Astrocyte (in vitro differentiated cells and primary cell): ENCODE results near the gene CHRNB4. TPM values are rescaled to one million over a fixed set of nuclear protein-coding genes. Genes with fewer than 3 reads are reported as not detected.

Experiments
- DNase-seq: peaks from one replicate; pipeline ENCODE4 v3.0.0-alpha.2; 2010; ENCODE audit warnings: low read depth
- FAIRE-seq: peaks from 2 replicates; lab custom pipeline; 2011; peaks lifted over from hg19 to GRCh38; lab: Jason Lieb, UNC
- H2AFZ ChIP-seq: 2 replicates; pipeline ENCODE4 v1.6.0; 2012; ENCODE audit warnings: low read depth, low read length, inconsistent platforms
- H3K27ac ChIP-seq: 2 replicates; pipeline ENCODE4 v1.5.1; 2011; ENCODE audit warnings: low read depth, low read length, inconsistent platforms
- H3K27me3 ChIP-seq: 2 replicates; pipeline ENCODE4 v1.6.0; 2011; ENCODE audit warnings: low read length, inconsistent platforms; ENCODE audit not compliant: insufficient read depth
- H3K36me3 ChIP-seq: 2 replicates; pipeline ENCODE4 v1.5.1; 2011; ENCODE audit warnings: low read length, inconsistent platforms; ENCODE audit not compliant: insufficient read depth
- H3K4me1 ChIP-seq: 2 replicates; pipeline ENCODE4 v1.5.1; 2011; ENCODE audit warnings: low read length, inconsistent platforms; ENCODE audit not compliant: insufficient read depth
- H3K4me2 ChIP-seq: 2 replicates; pipeline ENCODE4 v1.6.0; 2012; ENCODE audit warnings: low read length, inconsistent platforms
- H3K4me3 ChIP-seq: 2 replicates; pipeline ENCODE4 v1.5.1; 2011; ENCODE audit warnings: low read depth, mild to moderate bottlenecking, low read length, inconsistent platforms; ENCODE audit not compliant: insufficient read depth
- H3K79me2 ChIP-seq: 2 replicates; pipeline ENCODE4 v1.6.0; 2012; ENCODE audit warnings: mild to moderate bottlenecking, low read length, inconsistent platforms; ENCODE audit not compliant: insufficient read depth
- H3K9ac ChIP-seq: 2 replicates; pipeline ENCODE4 v1.6.0; 2012; ENCODE audit warnings: mild to moderate bottlenecking, low read length, inconsistent platforms
- H3K9me3 ChIP-seq: 2 replicates; pipeline ENCODE4 v1.5.1; 2012; ENCODE audit warnings: low read depth, mild to moderate bottlenecking, low read length, inconsistent platforms; ENCODE audit not compliant: insufficient read depth
- H4K20me1 ChIP-seq: 2 replicates; pipeline ENCODE4 v1.6.0; 2012; ENCODE audit warnings: low read length, inconsistent platforms; ENCODE audit not compliant: insufficient read depth
- H3K27ac Mint-ChIP-seq: one replicate; pipeline ENCODE4 v1.8.0; 2021; ENCODE audit warnings: mild to moderate bottlenecking, mixed read lengths; ENCODE audit not compliant: unreplicated experiment
- H3K27me3 Mint-ChIP-seq: one replicate; pipeline ENCODE4 v1.8.0; 2021; ENCODE audit warnings: low read depth, mixed read lengths; ENCODE audit not compliant: unreplicated experiment
- H3K36me3 Mint-ChIP-seq: one replicate; pipeline ENCODE4 v1.8.0; 2021; ENCODE audit warnings: low read depth, mixed read lengths; ENCODE audit not compliant: unreplicated experiment
- H3K4me1 Mint-ChIP-seq: one replicate; pipeline ENCODE4 v1.8.0; 2021; ENCODE audit warnings: low read depth, mixed read lengths; ENCODE audit not compliant: unreplicated experiment
- H3K4me3 Mint-ChIP-seq: one replicate; pipeline ENCODE4 v1.8.0; 2021; ENCODE audit warnings: mild to moderate bottlenecking, moderate library complexity, mixed read lengths; ENCODE audit not compliant: unreplicated experiment
- H3K9me3 Mint-ChIP-seq: one replicate; pipeline ENCODE4 v1.8.0; 2021; ENCODE audit warnings: mild to moderate bottlenecking, mixed read lengths; ENCODE audit not compliant: unreplicated experiment
- EZH2 ChIP-seq: IDR thresholded peaks from 2 replicates; pipeline ENCODE4 v1.6.1; 2012; ENCODE audit warnings: mild to moderate bottlenecking, low read length, inconsistent platforms; ENCODE audit not compliant: insufficient read depth
- total RNA-seq: library from RNA; stranded (reverse); gene quantifications from 2 replicates; pipeline ENCODE4 v1.2.1, GENCODE V29; 2021
- TF ChIP-seq, protein P1 (sequence below): IDR thresholded peaks from 2 replicates; pipeline ENCODE4 v1.5.1; 2011; ENCODE audit warnings: low read depth, mild to moderate bottlenecking, inconsistent platforms, low read length, moderate library complexity; ENCODE audit not compliant: insufficient read depth

The CHRNB4 gene
- total RNA-seq, 1 donor from 2014 or later = not detected

DNA sequence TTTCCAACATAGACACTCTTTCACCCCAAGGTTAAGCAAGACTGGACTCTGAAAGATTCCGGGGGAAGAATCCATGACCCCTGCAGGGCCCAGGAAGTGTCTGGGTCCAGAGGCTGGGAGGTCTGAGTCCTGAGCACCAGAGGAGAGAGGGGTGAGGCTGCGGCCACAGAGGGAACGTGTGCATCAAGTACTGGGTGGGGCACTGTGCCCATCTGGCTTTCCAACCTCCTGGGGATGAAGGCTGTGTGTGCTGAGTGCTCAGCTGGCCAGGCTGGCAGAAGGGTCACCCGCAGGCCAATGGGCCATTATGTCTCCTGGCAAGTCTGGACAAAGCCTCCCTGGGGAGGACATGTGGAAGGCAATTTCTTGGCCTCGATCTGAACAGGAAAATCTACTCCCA, 23.5 kb downstream of the CHRNB4 start:
- DNase-seq (no peak), FAIRE-seq (no peak)
- no peaks in the 10 kb centered on the region for H3K36me3 Mint-ChIP-seq
- Histone ChIP-seq H2AFZ (no peak overlapping the region), H3K4me3 (no peak overlapping the region), H4K20me1 (no peaks in the 10 kb centered on the region), H3K79me2 (no peaks in the 10 kb centered on the region), H3K4me1 (no peaks in the 10 kb centered on the region), H3K9me3 (no peaks in the 10 kb centered on the region), H3K36me3 (no peaks in the 10 kb centered on the region), H3K27ac (no peak overlapping the region), H3K9ac (no peak overlapping the region), H3K27me3 (peaks cover 33% of the 10 kb centered on the region), H3K4me2 (no peak overlapping the region)
- H3K27me3 Mint-ChIP-seq = peaks cover 52% of the 10 kb centered on the region
- TF ChIP-seq, protein P1, sequence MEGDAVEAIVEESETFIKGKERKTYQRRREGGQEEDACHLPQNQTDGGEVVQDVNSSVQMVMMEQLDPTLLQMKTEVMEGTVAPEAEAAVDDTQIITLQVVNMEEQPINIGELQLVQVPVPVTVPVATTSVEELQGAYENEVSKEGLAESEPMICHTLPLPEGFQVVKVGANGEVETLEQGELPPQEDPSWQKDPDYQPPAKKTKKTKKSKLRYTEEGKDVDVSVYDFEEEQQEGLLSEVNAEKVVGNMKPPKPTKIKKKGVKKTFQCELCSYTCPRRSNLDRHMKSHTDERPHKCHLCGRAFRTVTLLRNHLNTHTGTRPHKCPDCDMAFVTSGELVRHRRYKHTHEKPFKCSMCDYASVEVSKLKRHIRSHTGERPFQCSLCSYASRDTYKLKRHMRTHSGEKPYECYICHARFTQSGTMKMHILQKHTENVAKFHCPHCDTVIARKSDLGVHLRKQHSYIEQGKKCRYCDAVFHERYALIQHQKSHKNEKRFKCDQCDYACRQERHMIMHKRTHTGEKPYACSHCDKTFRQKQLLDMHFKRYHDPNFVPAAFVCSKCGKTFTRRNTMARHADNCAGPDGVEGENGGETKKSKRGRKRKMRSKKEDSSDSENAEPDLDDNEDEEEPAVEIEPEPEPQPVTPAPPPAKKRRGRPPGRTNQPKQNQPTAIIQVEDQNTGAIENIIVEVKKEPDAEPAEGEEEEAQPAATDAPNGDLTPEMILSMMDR = no peak
- no peak for TF ChIP-seq EZH2
- peaks cover 2% of the 10 kb centered on the region for H3K4me1 Mint-ChIP-seq
- no peak overlapping the region for H3K4me3 Mint-ChIP-seq
- H3K27ac Mint-ChIP-seq = no peak overlapping the region
- H3K9me3 Mint-ChIP-seq = peaks cover 2% of the 10 kb centered on the region

DNA sequence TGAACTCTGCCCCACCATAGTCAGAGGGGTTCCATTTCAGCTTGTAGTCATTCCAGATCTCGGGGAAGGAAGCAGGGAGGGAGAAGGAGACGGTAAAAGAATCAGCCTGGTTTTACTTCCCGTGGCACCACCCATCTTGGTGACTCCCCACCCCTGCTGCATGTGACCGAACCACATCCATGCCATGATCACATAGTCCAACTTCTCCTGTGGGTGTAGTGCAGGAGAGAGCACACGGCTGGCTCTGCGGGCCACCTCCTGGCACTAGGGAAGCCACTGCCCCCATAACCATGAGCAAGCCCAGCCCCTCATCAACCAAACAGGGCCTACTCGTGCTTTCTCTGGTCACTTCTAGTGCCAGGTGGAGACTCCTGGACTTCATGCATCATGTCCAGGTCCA, 23.9 kb downstream of the CHRNB4 start:
- FAIRE-seq = no peak
- TF ChIP-seq, protein P1 = no peak
- TF ChIP-seq EZH2 = no peak
- no peak overlapping the region for H3K27ac Mint-ChIP-seq
- H2AFZ ChIP-seq = no peak overlapping the region
- no peaks in the 10 kb centered on the region for H3K4me1 ChIP-seq
- no peak overlapping the region for H3K9ac ChIP-seq
- H3K4me3 ChIP-seq = no peak overlapping the region
- H3K79me2 ChIP-seq = no peaks in the 10 kb centered on the region
- H3K9me3 Mint-ChIP-seq = peaks cover 2% of the 10 kb centered on the region
- no peaks in the 10 kb centered on the region for H3K9me3 ChIP-seq
- H4K20me1 ChIP-seq = no peaks in the 10 kb centered on the region
- no peak overlapping the region for H3K4me2 ChIP-seq
- peaks cover 47% of the 10 kb centered on the region for H3K27me3 Mint-ChIP-seq
- no peaks in the 10 kb centered on the region for H3K36me3 Mint-ChIP-seq
- peaks cover 29% of the 10 kb centered on the region for H3K27me3 ChIP-seq
- no peak overlapping the region for H3K27ac ChIP-seq
- peaks cover 2% of the 10 kb centered on the region for H3K4me1 Mint-ChIP-seq
- no peak overlapping the region for H3K4me3 Mint-ChIP-seq
- no peak for DNase-seq
- H3K36me3 ChIP-seq = no peaks in the 10 kb centered on the region

DNA sequence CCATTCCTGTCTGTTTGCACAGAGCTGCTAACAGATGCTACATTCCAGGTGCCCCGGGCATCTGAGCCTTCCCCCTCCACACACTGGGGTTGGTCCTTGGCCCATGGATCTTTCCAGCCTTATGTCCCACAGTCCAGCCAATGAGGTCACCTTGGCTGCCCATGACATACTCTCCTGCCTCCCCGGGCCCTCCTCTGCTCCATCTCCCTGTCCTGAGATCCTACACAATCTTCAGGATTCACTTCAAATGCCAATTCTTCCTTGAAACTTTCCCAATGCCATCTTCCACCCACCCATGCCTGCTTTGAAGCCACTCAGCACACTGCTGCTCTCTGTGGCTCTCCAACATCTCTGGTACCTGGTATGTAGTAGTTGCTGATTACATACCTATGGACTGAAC, 24.5 kb downstream of the CHRNB4 start:
- Mint-ChIP-seq H3K9me3 (peaks cover 4% of the 10 kb centered on the region), H3K4me1 (peaks cover 2% of the 10 kb centered on the region), H3K27ac (no peak overlapping the region), H3K27me3 (peaks cover 42% of the 10 kb centered on the region), H3K4me3 (no peak overlapping the region), H3K36me3 (no peaks in the 10 kb centered on the region)
- H3K4me3 ChIP-seq = no peak overlapping the region
- no peaks in the 10 kb centered on the region for H3K9me3 ChIP-seq
- H3K36me3 ChIP-seq = no peaks in the 10 kb centered on the region
- TF ChIP-seq, protein P1 = no peak
- TF ChIP-seq EZH2 = no peak
- no peak overlapping the region for H3K4me2 ChIP-seq
- H3K4me1 ChIP-seq = no peaks in the 10 kb centered on the region
- H3K79me2 ChIP-seq = no peaks in the 10 kb centered on the region
- H3K27ac ChIP-seq = no peak overlapping the region
- no peak overlapping the region for H2AFZ ChIP-seq
- FAIRE-seq (no peak), DNase-seq (no peak)
- no peak overlapping the region for H3K9ac ChIP-seq
- peaks cover 23% of the 10 kb centered on the region for H3K27me3 ChIP-seq
- no peaks in the 10 kb centered on the region for H4K20me1 ChIP-seq
